Thymus (tissue), 11 donors: ENCODE measurements around the gene TOMM40L. TPM values are rescaled to one million over a fixed set of nuclear protein-coding genes. Genes with fewer than 3 reads are reported as not detected.

Experiments used
- DNase-seq, 9 donors: peaks; one replicate each; pipeline ENCODE4 v3.0.0-alpha.2; 2013; ENCODE audit warnings: low spot score in 9 of 9, low read depth in 6 of 9, missing footprints in 1 of 9
- H3K27ac ChIP-seq, 2 donors: one replicate each; pipeline ENCODE4 v1.5.1; 2013; ENCODE audit warnings: control low read depth in 1 of 2, low read depth in 1 of 2, low read length in 1 of 2, mild to moderate bottlenecking in 1 of 2, moderate library complexity in 1 of 2
- H3K27me3 ChIP-seq, 2 donors: one replicate each; pipeline ENCODE4 v1.5.1; 2013; ENCODE audit warnings: low read length in 1 of 2; ENCODE audit not compliant: control insufficient read depth in 2 of 2, insufficient read depth in 1 of 2
- H3K36me3 ChIP-seq, 2 donors: one replicate each; pipeline ENCODE4 v1.5.1; 2013; ENCODE audit warnings: low read length in 1 of 2, mild to moderate bottlenecking in 1 of 2, moderate library complexity in 1 of 2; ENCODE audit not compliant: control insufficient read depth in 2 of 2, insufficient read depth in 2 of 2
- H3K4me1 ChIP-seq, 2 donors: one replicate each; pipeline ENCODE4 v1.5.1; 2013; ENCODE audit warnings: low read length in 2 of 2; ENCODE audit not compliant: control insufficient read depth in 2 of 2, insufficient read depth in 2 of 2
- H3K4me3 ChIP-seq, 2 donors: one replicate each; pipeline ENCODE4 v1.5.1; 2013; ENCODE audit warnings: low read length in 2 of 2, control low read depth in 1 of 2, mild to moderate bottlenecking in 1 of 2
- H3K9me3 ChIP-seq, 2 donors: one replicate each; pipeline ENCODE4 v1.5.1; 2013; ENCODE audit warnings: low read length in 1 of 2, mild to moderate bottlenecking in 1 of 2; ENCODE audit not compliant: control insufficient read depth in 2 of 2, insufficient read depth in 1 of 2
- WGBS: extraction: QIAGEN DNeasy Blood & Tissue Kit; methylation state at CpG from one replicate; pipeline ENCODE4 v1.1.7; 2013; 5-methylcytosine and 5-hydroxymethylcytosine counted together
- polyA plus RNA-seq: library from polyadenylated mRNA; stranded (reverse); fragments of 200-250 nt; gene quantifications from one replicate; pipeline ENCODE4 v1.2.3, GENCODE V29; 2013
- total RNA-seq: library from RNA; stranded (reverse); fragments of 120-200 nt; gene quantifications from one replicate; pipeline ENCODE4 v1.2.4, GENCODE V29; 2013
- donor health status: healthy.

Gene TOMM40L
- total and polyA plus RNA-seq, 2 donors: 9.1 to 9.6 TPM

GRCh38 chr1:161266202-161266601 lies 40.3 kb downstream of the TOMM40L start:
- peaks cover 3 to 8% of the 10 kb centered on the region in 2 donors for H3K27me3 ChIP-seq
- no peaks in the 10 kb centered on the region for H3K36me3 ChIP-seq
- WGBS: 98% methylated on average over 3 of the region's 3 CpGs
- H3K9me3 ChIP-seq: no peaks in the 10 kb centered on the region
- no peak for DNase-seq
- no peak overlapping the region for H3K27ac ChIP-seq
- H3K4me3 ChIP-seq: no peak overlapping the region
- no peaks in the 10 kb centered on the region for H3K4me1 ChIP-seq

- Histone ChIP-seq H3K4me1 (no peaks in the 10 kb centered on the region), H3K9me3 (no peaks in the 10 kb centered on the region), H3K27me3 (peaks cover 0 to 2% of the 10 kb centered on the region in 2 donors), H3K36me3 (no peaks in the 10 kb centered on the region), H3K4me3 (no peak overlapping the region), H3K27ac (no peak overlapping the region)
- 96% methylated on average over 2 of the region's 2 CpGs for WGBS
- no peak for DNase-seq
Observed at GRCh38 chr1:161266836-161267235, 41.0 kb downstream of the TOMM40L start.

DNA sequence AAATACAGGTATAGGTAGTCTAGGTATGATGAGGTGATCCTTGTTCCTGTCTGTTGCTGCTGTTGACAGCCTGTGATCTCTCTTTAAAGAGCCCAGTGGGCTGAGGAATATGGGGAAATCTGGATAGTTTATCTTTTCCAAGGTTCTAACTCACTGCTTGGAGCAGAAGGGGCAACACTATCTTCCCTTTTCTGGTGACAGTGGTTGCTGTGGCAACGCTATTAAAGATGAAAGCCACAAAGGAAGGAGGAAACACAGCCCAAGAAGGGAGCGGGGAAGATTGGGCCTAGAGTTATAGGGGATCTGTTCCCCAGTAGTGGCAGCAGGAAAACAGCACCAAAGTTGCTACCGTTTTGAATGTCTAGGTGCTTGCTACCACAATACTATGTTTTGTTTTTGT lies 41.5 kb downstream of the TOMM40L start:
- Histone ChIP-seq H3K36me3 (no peaks in the 10 kb centered on the region), H3K27me3 (no peaks in the 10 kb centered on the region), H3K9me3 (no peaks in the 10 kb centered on the region), H3K4me3 (no peak overlapping the region), H3K27ac (no peak overlapping the region), H3K4me1 (no peaks in the 10 kb centered on the region)
- 17% methylated on average over 3 of the region's 3 CpGs for whole genome bisulfite sequencing
- no peak for DNase-seq

GRCh38 chr1:161273402-161273801 lies 47.5 kb downstream of the TOMM40L start:
- Histone ChIP-seq H3K27me3 (peaks cover 0 to 4% of the 10 kb centered on the region in 2 donors), H3K27ac (no peak overlapping the region), H3K9me3 (no peaks in the 10 kb centered on the region), H3K4me1 (no peaks in the 10 kb centered on the region), H3K4me3 (no peak overlapping the region), H3K36me3 (no peaks in the 10 kb centered on the region)
- WGBS: 88% methylated on average over 3 of the region's 3 CpGs
- no peak for DNase-seq

- H3K36me3 ChIP-seq: no peaks in the 10 kb centered on the region
Observed at GRCh38 chr1:161274874-161275273, 49.0 kb downstream of the TOMM40L start.

More at GRCh38 chr1:161274874-161275273, 49.0 kb downstream of the TOMM40L start:
- DNase-seq: no peak
- no peaks in the 10 kb centered on the region for H3K4me1 ChIP-seq
- no peaks in the 10 kb centered on the region for H3K9me3 ChIP-seq
- H3K27ac ChIP-seq: no peak overlapping the region
- WGBS: 89% methylated on average over 3 of the region's 3 CpGs
- peaks cover 0 to 4% of the 10 kb centered on the region in 2 donors for H3K27me3 ChIP-seq
- H3K4me3 ChIP-seq: no peak overlapping the region

Other genes starting within 250 kb of the TOMM40L start
- gene F11R, start 204.9 kb upstream of the TOMM40L start, total RNA-seq: 28.3 TPM
- gene F11R, start 204.9 kb upstream of the TOMM40L start, polyA plus RNA-seq: 43.0 TPM
- gene TSTD1, start 187.1 kb upstream of the TOMM40L start, total RNA-seq: 73.0 TPM
- 149 TPM for gene TSTD1, start 187.1 kb upstream of the TOMM40L start, polyA plus RNA-seq
- gene USF1, start 180.1 kb upstream of the TOMM40L start, total RNA-seq: 81.8 TPM
- 148 TPM for gene USF1, start 180.1 kb upstream of the TOMM40L start, polyA plus RNA-seq
- gene ARHGAP30, start 156.2 kb upstream of the TOMM40L start, total RNA-seq: 65.7 TPM
- 40.8 TPM for gene ARHGAP30, start 156.2 kb upstream of the TOMM40L start, polyA plus RNA-seq
- gene NECTIN4, start 136.5 kb upstream of the TOMM40L start, total RNA-seq: 0.66 TPM
- 4.7 TPM for gene NECTIN4, start 136.5 kb upstream of the TOMM40L start, polyA plus RNA-seq
- gene KLHDC9, start 127.7 kb upstream of the TOMM40L start, total RNA-seq: 1.9 TPM
- 4.7 TPM for gene KLHDC9, start 127.7 kb upstream of the TOMM40L start, polyA plus RNA-seq
- 48.2 TPM for gene PFDN2, start 108.0 kb upstream of the TOMM40L start, total RNA-seq
- 152 TPM for gene PFDN2, start 108.0 kb upstream of the TOMM40L start, polyA plus RNA-seq
- gene NIT1, start 108.0 kb upstream of the TOMM40L start, total RNA-seq: 28.0 TPM
- 61.4 TPM for gene NIT1, start 108.0 kb upstream of the TOMM40L start, polyA plus RNA-seq
- gene DEDD, start 93.4 kb upstream of the TOMM40L start, total RNA-seq: 14.7 TPM
- 24.8 TPM for gene DEDD, start 93.4 kb upstream of the TOMM40L start, polyA plus RNA-seq
- gene UFC1, start 72.1 kb upstream of the TOMM40L start, total RNA-seq: 93.5 TPM
- 118 TPM for gene UFC1, start 72.1 kb upstream of the TOMM40L start, polyA plus RNA-seq
- gene USP21, start 66.6 kb upstream of the TOMM40L start, total RNA-seq: 10.0 TPM
- gene USP21, start 66.6 kb upstream of the TOMM40L start, polyA plus RNA-seq: 23.4 TPM
- 19.9 TPM for gene PPOX, start 59.6 kb upstream of the TOMM40L start, total RNA-seq
- gene PPOX, start 59.6 kb upstream of the TOMM40L start, polyA plus RNA-seq: 50.4 TPM
- 14.3 TPM for gene B4GALT3, start 48.6 kb upstream of the TOMM40L start, total RNA-seq
- gene B4GALT3, start 48.6 kb upstream of the TOMM40L start, polyA plus RNA-seq: 32.0 TPM
- 0.61 TPM for gene ADAMTS4, start 27.0 kb upstream of the TOMM40L start, total RNA-seq
- gene ADAMTS4, start 27.0 kb upstream of the TOMM40L start, polyA plus RNA-seq: 3.0 TPM
- gene NDUFS2, start 23.7 kb upstream of the TOMM40L start, total RNA-seq: 67.7 TPM
- gene NDUFS2, start 23.7 kb upstream of the TOMM40L start, polyA plus RNA-seq: 39.9 TPM
- gene FCER1G, start 10.8 kb upstream of the TOMM40L start, total RNA-seq: 24.0 TPM
- 262 TPM for gene FCER1G, start 10.8 kb upstream of the TOMM40L start, polyA plus RNA-seq
- 1.7 TPM for gene APOA2, start 2.4 kb upstream of the TOMM40L start, total RNA-seq
- 4.9 TPM for gene APOA2, start 2.4 kb upstream of the TOMM40L start, polyA plus RNA-seq
- gene NR1I3, start 12.1 kb downstream of the TOMM40L start, total RNA-seq: not detected
- gene NR1I3, start 12.1 kb downstream of the TOMM40L start, polyA plus RNA-seq: 0.14 TPM
- gene PCP4L1, start 32.7 kb downstream of the TOMM40L start, total RNA-seq: 2.4 TPM
- 8.9 TPM for gene PCP4L1, start 32.7 kb downstream of the TOMM40L start, polyA plus RNA-seq
- 3.6 TPM for gene MPZ, start 83.9 kb downstream of the TOMM40L start, total RNA-seq
- 4.5 TPM for gene MPZ, start 83.9 kb downstream of the TOMM40L start, polyA plus RNA-seq
- 19.8 TPM for gene SDHC, start 88.3 kb downstream of the TOMM40L start, total RNA-seq
- gene SDHC, start 88.3 kb downstream of the TOMM40L start, polyA plus RNA-seq: 93.5 TPM
- 0.09 TPM for gene CFAP126, start 141.8 kb downstream of the TOMM40L start, total RNA-seq
- gene CFAP126, start 141.8 kb downstream of the TOMM40L start, polyA plus RNA-seq: 1.0 TPM